Measurements from ENCODE around the gene SCFD2. TPM values are rescaled to one million over a fixed set of nuclear protein-coding genes. Genes with fewer than 3 reads are reported as not detected.

The SCFD2 gene
- total RNA-seq, 2 donors from 2014 or later, result 20.3 to 27.4 TPM

DNA sequence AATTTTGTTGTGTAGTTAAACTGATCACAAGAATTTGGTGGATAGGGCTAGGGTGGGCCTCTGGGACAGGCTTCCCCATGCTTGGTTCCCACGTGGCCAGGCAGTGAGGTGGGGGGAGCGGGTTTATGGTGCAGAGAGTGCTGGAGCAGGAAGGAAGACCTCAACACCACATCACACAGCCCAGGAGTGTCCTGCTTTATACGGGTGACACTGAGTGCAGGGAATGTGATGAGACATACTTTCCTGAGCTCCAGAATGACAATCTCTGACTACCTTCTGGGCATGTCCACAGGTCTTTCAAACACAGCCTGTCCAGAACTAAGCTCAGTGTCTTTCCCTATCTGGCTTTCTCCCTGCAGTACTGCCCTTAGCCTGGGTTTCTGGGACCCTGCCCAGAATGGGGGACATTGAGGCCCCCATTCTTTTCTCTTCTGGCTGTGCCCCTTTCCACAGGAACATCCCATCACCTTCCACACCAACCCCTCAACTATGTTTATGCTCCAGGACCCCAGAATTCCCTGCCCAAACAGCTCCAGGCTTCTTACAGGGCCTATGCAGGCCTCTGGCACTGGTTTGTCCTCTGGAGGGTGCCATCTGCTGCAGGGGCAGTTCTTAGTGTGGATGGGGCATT, 540.3 kb downstream of the SCFD2 start:
- Histone ChIP-seq H3K27ac (no peak overlapping the region), H3K36me3 (no peaks in the 10 kb centered on the region), H3K27me3 (replicated peaks; ENCODE audit: insufficient read depth) (no peaks in the 10 kb centered on the region), H3K4me3 (no peak overlapping the region), H3K9me3 (no peaks in the 10 kb centered on the region), H3K4me1 (ENCODE audit: control insufficient read depth in 1 of 2, low read depth in 2 of 2) (no peaks in the 10 kb centered on the region)
- no peak for ATAC-seq (ENCODE audit: insufficient number of reproducible peaks, low FRiP score, low read depth)
- no peak for DNase-seq (ENCODE audit: low spot score)
- TF ChIP-seq, protein P1, sequence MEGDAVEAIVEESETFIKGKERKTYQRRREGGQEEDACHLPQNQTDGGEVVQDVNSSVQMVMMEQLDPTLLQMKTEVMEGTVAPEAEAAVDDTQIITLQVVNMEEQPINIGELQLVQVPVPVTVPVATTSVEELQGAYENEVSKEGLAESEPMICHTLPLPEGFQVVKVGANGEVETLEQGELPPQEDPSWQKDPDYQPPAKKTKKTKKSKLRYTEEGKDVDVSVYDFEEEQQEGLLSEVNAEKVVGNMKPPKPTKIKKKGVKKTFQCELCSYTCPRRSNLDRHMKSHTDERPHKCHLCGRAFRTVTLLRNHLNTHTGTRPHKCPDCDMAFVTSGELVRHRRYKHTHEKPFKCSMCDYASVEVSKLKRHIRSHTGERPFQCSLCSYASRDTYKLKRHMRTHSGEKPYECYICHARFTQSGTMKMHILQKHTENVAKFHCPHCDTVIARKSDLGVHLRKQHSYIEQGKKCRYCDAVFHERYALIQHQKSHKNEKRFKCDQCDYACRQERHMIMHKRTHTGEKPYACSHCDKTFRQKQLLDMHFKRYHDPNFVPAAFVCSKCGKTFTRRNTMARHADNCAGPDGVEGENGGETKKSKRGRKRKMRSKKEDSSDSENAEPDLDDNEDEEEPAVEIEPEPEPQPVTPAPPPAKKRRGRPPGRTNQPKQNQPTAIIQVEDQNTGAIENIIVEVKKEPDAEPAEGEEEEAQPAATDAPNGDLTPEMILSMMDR (IDR thresholded peaks at IDR 0.05), result no peak

DNA sequence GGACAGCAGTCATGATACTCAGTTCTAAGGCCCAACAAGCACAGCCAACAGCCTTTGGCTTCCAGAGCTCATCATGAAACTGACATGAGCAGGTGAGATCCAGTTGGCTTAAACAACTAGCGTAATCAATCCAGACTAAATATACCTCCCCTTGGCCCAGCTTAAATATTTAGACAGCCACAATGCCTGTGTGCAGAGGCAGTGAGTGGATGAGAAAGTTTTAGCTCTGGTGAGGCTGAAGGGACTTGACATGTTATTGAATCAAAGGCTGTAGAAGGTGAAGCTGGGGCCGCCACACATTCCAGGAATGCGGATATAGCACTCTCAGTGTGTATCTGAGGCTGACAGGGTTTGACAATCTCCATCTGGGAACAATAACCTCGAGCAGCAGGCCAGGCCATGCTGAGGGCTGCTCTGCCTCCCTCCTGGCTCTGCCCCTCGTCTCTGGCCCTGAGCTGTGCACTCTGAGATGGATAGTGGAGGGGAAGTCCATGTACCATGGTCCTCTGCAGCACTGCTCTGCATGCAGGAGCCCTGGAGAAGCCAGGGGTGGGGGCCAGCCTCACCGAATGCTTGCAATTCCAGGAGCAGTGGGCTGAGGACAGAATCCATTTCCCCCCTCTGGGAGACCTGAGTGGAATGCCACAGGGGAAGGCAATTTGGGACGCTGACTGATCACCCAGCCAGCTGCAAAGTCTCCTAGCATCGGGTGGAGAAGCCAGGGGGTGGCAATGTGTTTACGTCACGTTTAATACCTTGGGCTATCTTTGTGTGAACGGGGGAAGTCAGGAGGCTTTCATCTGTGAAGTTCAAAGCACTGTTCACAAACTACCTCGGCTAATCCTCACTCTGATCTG, 541.0 kb downstream of the SCFD2 start:
- no peaks in the 10 kb centered on the region for H3K4me1 ChIP-seq (ENCODE audit: control insufficient read depth in 1 of 2, low read depth in 2 of 2)
- H3K27ac ChIP-seq, result no peak overlapping the region
- no peak overlapping the region for H3K4me3 ChIP-seq
- no peaks in the 10 kb centered on the region for H3K36me3 ChIP-seq
- ATAC-seq (ENCODE audit: insufficient number of reproducible peaks, low FRiP score, low read depth), result no peak
- TF ChIP-seq, protein P1 (IDR thresholded peaks at IDR 0.05), result no peak
- DNase-seq (ENCODE audit: low spot score), result no peak
- no peaks in the 10 kb centered on the region for H3K27me3 ChIP-seq (replicated peaks; ENCODE audit: insufficient read depth)
- H3K9me3 ChIP-seq, result no peaks in the 10 kb centered on the region

DNA sequence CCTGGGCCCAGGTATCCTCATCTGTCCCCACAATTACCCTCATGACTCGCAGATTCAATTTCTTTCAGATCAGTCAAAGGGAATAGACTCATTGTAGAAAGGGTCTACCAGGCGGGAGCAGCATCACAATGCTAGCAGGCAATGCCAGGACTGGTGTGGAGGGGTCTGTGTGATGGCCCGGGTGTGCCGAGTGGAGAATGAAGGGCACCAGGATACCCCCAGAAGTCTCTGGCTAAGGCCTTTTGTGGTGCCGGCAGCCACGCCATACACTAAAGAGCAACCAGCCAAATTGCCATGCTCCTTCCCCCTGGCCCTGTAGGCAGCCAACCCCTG, 541.6 kb downstream of the SCFD2 start:
- Histone ChIP-seq H3K27me3 (replicated peaks; ENCODE audit: insufficient read depth) (no peaks in the 10 kb centered on the region), H3K27ac (no peak overlapping the region), H3K9me3 (no peaks in the 10 kb centered on the region), H3K4me3 (no peak overlapping the region), H3K4me1 (ENCODE audit: control insufficient read depth in 1 of 2, low read depth in 2 of 2) (no peaks in the 10 kb centered on the region), H3K36me3 (no peaks in the 10 kb centered on the region)
- TF ChIP-seq, protein P1 (IDR thresholded peaks at IDR 0.05), result no peak
- no peak for ATAC-seq (ENCODE audit: insufficient number of reproducible peaks, low FRiP score, low read depth)
- DNase-seq (ENCODE audit: low spot score), result no peak

DNA sequence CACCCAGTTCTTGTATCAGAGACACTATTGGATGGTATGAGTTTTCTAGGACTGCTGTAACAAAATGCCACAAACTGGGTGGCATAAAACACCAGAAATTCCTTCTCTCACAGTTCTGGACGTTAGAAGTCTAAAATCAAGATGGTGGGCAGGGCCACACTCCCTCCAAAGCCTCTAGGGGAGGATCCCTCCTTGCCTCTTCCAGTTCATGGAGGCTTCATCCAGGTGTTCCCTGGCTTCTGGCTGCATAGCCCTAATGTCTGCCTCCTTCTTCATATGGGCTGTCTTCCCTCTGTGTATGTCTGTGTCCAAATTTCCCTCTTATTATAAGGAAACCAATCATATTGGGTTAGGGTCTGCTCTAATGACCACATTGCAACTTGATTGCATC, 542.2 kb downstream of the SCFD2 start:
- Histone ChIP-seq H3K4me3 (no peak overlapping the region), H3K36me3 (no peaks in the 10 kb centered on the region), H3K4me1 (ENCODE audit: control insufficient read depth in 1 of 2, low read depth in 2 of 2) (no peaks in the 10 kb centered on the region), H3K27ac (no peak overlapping the region), H3K9me3 (no peaks in the 10 kb centered on the region), H3K27me3 (replicated peaks; ENCODE audit: insufficient read depth) (no peaks in the 10 kb centered on the region)
- TF ChIP-seq, protein P1 (IDR thresholded peaks at IDR 0.05), result no peak
- ATAC-seq (ENCODE audit: insufficient number of reproducible peaks, low FRiP score, low read depth) (no peak), DNase-seq (ENCODE audit: low spot score) (no peak)

Other genes starting within 250 kb of the SCFD2 start
- 10 to 100 TPM; 29.5 to 57.9 TPM for gene FIP1L1, start 11.6 kb upstream of the SCFD2 start, total RNA-seq
- 10 to 100 TPM; 12.6 to 24.1 TPM for gene LNX1, start 225.4 kb upstream of the SCFD2 start, total RNA-seq